Measurements from ENCODE around the gene SLC48A1. TPM values are rescaled to one million over a fixed set of nuclear protein-coding genes. Genes with fewer than 3 reads are reported as not detected.
A peak's percentile ranks its signal among the peaks of the same experiment; 100 is the strongest.

The SLC48A1 gene
- polyA plus RNA-seq, 3 donors = 9.4 to 19.6 (median 15.8) TPM

DNA sequence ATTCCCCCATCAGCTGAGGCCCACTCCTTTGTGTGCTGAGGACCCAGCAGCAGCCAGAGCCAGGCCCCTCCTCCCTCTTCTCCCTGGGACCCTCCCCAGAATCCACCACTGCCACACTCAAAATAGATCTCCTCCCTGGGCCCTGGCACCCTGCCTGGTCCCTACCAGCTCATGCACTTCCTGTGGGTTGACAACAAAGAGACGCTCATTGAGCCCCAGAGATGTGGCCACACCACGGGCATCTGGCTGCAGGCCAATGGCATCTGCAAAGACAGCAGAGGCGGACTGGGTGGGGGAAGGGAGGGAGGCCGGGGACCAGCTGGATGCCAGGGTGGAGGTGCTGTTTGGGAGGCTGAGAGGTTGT, 31.7 kb upstream of the SLC48A1 start:
- peak; percentile 67 to 69 (median 69) for DNase-seq
- H2AFZ ChIP-seq (ENCODE audit: insufficient read depth, low read depth, low read length, poor library complexity, severe bottlenecking) = no peak overlapping the region
- Mint-ChIP-seq H3K36me3 (peaks cover 0 to 2% of the 10 kb centered on the region in 2 donors), H3K27me3 (ENCODE audit: low read depth in 3 of 3) (peaks cover 17 to 22% (median 19%) of the 10 kb centered on the region in 3 donors), H3K4me1 (peaks cover 42% of the 10 kb centered on the region), H3K9me3 (peaks cover 0 to 1% (median 0%) of the 10 kb centered on the region in 7 donors), H3K27ac (peak overlapping the region in 4 of 7 donors; percentile 34 to 78 (median 54)), H3K4me3 (peak overlapping the region in 1 of 2 donors; percentile 65)
- H3K4me1 ChIP-seq (ENCODE audit: control insufficient read depth in 1 of 2, insufficient read depth in 2 of 2, low read length in 2 of 2) = peaks cover 24 to 33% of the 10 kb centered on the region in 2 donors
- H3K36me3 ChIP-seq (replicated peaks in 1 of 2; ENCODE audit: control insufficient read depth in 1 of 2, insufficient read depth in 2 of 2, low read length in 2 of 2) = no peaks in the 10 kb centered on the region
- H4K20me1 ChIP-seq (ENCODE audit: insufficient read depth, low read length) = no peaks in the 10 kb centered on the region
- no peaks in the 10 kb centered on the region for H3K9me3 ChIP-seq (replicated peaks in 1 of 2; ENCODE audit: control insufficient read depth in 1 of 2, insufficient read depth in 1 of 2, low read length in 2 of 2)
- intact Hi-C loops (cut with micrococcal nuclease) = loop anchor here in 1 of 2 donors (5.0 kb wide), 1 partner anchor 36 kb away; no protein-coding TSS in a partner anchor
- H3K79me2 ChIP-seq (ENCODE audit: insufficient read depth, low read length) = no peaks in the 10 kb centered on the region
- H3K27ac ChIP-seq (ENCODE audit: low read depth in 1 of 2, low read length in 2 of 2) = no peak overlapping the region
- WGBS (ENCODE audit: insufficient coverage) = 0% methylated on average over 4 of the region's 4 CpGs
- TF ChIP-seq, protein P1, sequence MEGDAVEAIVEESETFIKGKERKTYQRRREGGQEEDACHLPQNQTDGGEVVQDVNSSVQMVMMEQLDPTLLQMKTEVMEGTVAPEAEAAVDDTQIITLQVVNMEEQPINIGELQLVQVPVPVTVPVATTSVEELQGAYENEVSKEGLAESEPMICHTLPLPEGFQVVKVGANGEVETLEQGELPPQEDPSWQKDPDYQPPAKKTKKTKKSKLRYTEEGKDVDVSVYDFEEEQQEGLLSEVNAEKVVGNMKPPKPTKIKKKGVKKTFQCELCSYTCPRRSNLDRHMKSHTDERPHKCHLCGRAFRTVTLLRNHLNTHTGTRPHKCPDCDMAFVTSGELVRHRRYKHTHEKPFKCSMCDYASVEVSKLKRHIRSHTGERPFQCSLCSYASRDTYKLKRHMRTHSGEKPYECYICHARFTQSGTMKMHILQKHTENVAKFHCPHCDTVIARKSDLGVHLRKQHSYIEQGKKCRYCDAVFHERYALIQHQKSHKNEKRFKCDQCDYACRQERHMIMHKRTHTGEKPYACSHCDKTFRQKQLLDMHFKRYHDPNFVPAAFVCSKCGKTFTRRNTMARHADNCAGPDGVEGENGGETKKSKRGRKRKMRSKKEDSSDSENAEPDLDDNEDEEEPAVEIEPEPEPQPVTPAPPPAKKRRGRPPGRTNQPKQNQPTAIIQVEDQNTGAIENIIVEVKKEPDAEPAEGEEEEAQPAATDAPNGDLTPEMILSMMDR (IDR thresholded peaks at IDR 0.05) = no peak
- no peak overlapping the region for H3K4me3 ChIP-seq (replicated peaks in 1 of 3; ENCODE audit: low read depth in 2 of 3, low read length in 3 of 3)
- H3K9ac ChIP-seq (ENCODE audit: insufficient read depth, low read length, poor library complexity, severe bottlenecking) = peak overlapping the region; percentile 21
- no peaks in the 10 kb centered on the region for H3K27me3 ChIP-seq (ENCODE audit: control insufficient read depth in 2 of 2, insufficient read depth in 2 of 2, low read length in 2 of 2)
- H3K4me2 ChIP-seq (replicated peaks; ENCODE audit: extremely low read depth, low read length, poor library complexity, severe bottlenecking) = peak overlapping the region; percentile 34

DNA sequence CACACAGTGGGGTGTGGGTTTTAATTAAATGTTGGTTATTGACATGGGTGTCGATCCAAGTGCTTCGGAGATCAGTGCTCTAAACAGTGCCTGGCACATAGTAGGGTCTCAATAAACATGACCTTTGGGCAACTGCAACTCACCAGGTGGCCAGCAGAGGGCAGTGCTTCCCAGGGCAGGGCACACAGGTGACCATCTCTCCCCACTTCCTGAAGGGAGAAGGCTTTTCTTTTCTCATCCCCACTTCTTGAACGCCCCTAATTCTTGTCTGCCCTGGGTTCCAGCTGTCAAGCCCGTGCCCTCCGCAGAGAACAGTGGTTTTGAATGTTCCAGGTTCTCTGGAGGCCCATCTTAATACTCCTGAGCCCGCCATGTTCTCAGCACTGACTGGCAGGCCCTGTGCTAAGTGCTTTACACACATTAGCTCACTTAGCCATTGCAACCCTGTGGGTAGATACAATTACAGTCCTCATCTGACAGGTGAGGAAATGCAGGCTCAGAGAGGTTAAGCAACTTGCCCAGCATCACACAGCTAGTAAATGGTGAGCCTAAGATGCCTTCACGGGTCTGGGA, 30.7 kb upstream of the SLC48A1 start:
- TF ChIP-seq, protein P1 (IDR thresholded peaks at IDR 0.05) = peak; percentile 100
- DNase-seq = peak; percentile 43 to 65 (median 64)
- no peaks in the 10 kb centered on the region for H3K79me2 ChIP-seq (ENCODE audit: insufficient read depth, low read length)
- no peaks in the 10 kb centered on the region for H3K36me3 ChIP-seq (replicated peaks in 1 of 2; ENCODE audit: control insufficient read depth in 1 of 2, insufficient read depth in 2 of 2, low read length in 2 of 2)
- no peak overlapping the region for H3K27ac Mint-ChIP-seq
- no peak overlapping the region for H3K4me2 ChIP-seq (replicated peaks; ENCODE audit: extremely low read depth, low read length, poor library complexity, severe bottlenecking)
- no peaks in the 10 kb centered on the region for H3K27me3 ChIP-seq (ENCODE audit: control insufficient read depth in 2 of 2, insufficient read depth in 2 of 2, low read length in 2 of 2)
- H3K9me3 ChIP-seq (replicated peaks in 1 of 2; ENCODE audit: control insufficient read depth in 1 of 2, insufficient read depth in 1 of 2, low read length in 2 of 2) = no peaks in the 10 kb centered on the region
- peaks cover 0 to 2% of the 10 kb centered on the region in 2 donors for H3K36me3 Mint-ChIP-seq
- peaks cover 0 to 1% (median 0%) of the 10 kb centered on the region in 7 donors for H3K9me3 Mint-ChIP-seq
- intact Hi-C loops (cut with micrococcal nuclease) = loop anchor here (2.0 to 5.0 kb wide), 3 partner anchors 35 to 94 kb away; no protein-coding TSS in a partner anchor
- peaks cover 16 to 26% (median 18%) of the 10 kb centered on the region in 3 donors for H3K27me3 Mint-ChIP-seq (ENCODE audit: low read depth in 3 of 3)
- peaks cover 40% of the 10 kb centered on the region for H3K4me1 Mint-ChIP-seq
- peaks cover 21 to 26% of the 10 kb centered on the region in 2 donors for H3K4me1 ChIP-seq (ENCODE audit: control insufficient read depth in 1 of 2, insufficient read depth in 2 of 2, low read length in 2 of 2)
- 67% methylated on average over 6 of the region's 7 CpGs for WGBS (ENCODE audit: insufficient coverage)
- no peaks in the 10 kb centered on the region for H4K20me1 ChIP-seq (ENCODE audit: insufficient read depth, low read length)
- no peak overlapping the region for H2AFZ ChIP-seq (ENCODE audit: insufficient read depth, low read depth, low read length, poor library complexity, severe bottlenecking)
- no peak overlapping the region for H3K27ac ChIP-seq (ENCODE audit: low read depth in 1 of 2, low read length in 2 of 2)
- no peak overlapping the region for H3K9ac ChIP-seq (ENCODE audit: insufficient read depth, low read length, poor library complexity, severe bottlenecking)
- H3K4me3 Mint-ChIP-seq = no peak overlapping the region
- H3K4me3 ChIP-seq (replicated peaks in 1 of 3; ENCODE audit: low read depth in 2 of 3, low read length in 3 of 3) = no peak overlapping the region

Data from CD14-positive monocyte (primary cell).